SK-N-SH (cell line): ENCODE data around the gene TECPR2. TPM values are rescaled to one million over a fixed set of nuclear protein-coding genes. Genes with fewer than 3 reads are reported as not detected.

ENCODE experiments used
- CTCF ChIA-PET: fragments of 300-600, 350-600 bp; formaldehyde crosslinking; extraction: SDS; loops from one replicate; lab custom pipeline; 2021; lab: Yijun Ruan, JAX
- POLR2A ChIA-PET: fragments of 350-600 bp; sonication (Branson Sonifier 250); formaldehyde crosslinking; extraction: SDS; loops from one replicate; lab custom pipeline; 2020; ENCODE audit warnings: antibody characterized with exemption, inconsistent platforms; lab: Yijun Ruan, JAX
- DNase-seq: peaks from one replicate; pipeline ENCODE4 v3.0.0; 2012
- H2AFZ ChIP-seq: fragments of 200-600 bp; sonication (generic); 2 replicates; pipeline ENCODE4 v1.8.1; 2016; ENCODE audit warnings: antibody characterized with exemption, mild to moderate bottlenecking, low read depth
- H3F3A ChIP-seq: fragments of 200-600 bp; sonication (generic); replicated peaks from 2 replicates; pipeline ENCODE3; 2016; ENCODE audit warnings: antibody characterized with exemption, mild to moderate bottlenecking; ENCODE audit not compliant: insufficient read depth
- H3K27ac ChIP-seq, 2 experiments: fragments of 200-500 bp in 1 of 2; fragments of 200-600 bp in 1 of 2; sonication (Bioruptor generic) in 1 of 2; sonication (generic), shearing (Covaris generic) in 1 of 2; 2 replicates each; pipeline versions ENCODE4 v1.5.1 to v1.6.1; 2014 to 2016; ENCODE audit warnings: low read depth in 2 of 2, inconsistent platforms in 1 of 2, low read length in 1 of 2, mild to moderate bottlenecking in 1 of 2, mixed read lengths in 1 of 2
- H3K27me3 ChIP-seq: fragments of 200-600 bp; sonication (generic), shearing (Covaris generic); 2 replicates; pipeline ENCODE4 v1.6.1; 2016; ENCODE audit warnings: mixed run types; ENCODE audit not compliant: insufficient read depth
- H3K36me3 ChIP-seq, 2 experiments: fragments of 200-500 bp in 1 of 2; fragments of 200-600 bp in 1 of 2; sonication (Bioruptor generic) in 1 of 2; sonication (generic) in 1 of 2; replicated peaks in 1 of 2; 2 replicates each; pipeline versions ENCODE3 to v1.5.1; 2014 to 2016; ENCODE audit warnings: low read length in 1 of 2, mild to moderate bottlenecking in 1 of 2; ENCODE audit not compliant: insufficient read depth in 2 of 2, control insufficient read depth in 1 of 2
- H3K4me1 ChIP-seq, 2 experiments: fragments of 200-500 bp in 1 of 2; fragments of 200-600 bp in 1 of 2; sonication (Bioruptor generic) in 1 of 2; sonication (generic), shearing (Covaris generic) in 1 of 2; 2 replicates each; pipeline versions ENCODE4 v1.5.1 to v1.6.1; 2014 to 2016; ENCODE audit warnings: low read depth in 1 of 2, low read length in 1 of 2, mixed run types in 1 of 2; ENCODE audit not compliant: insufficient read depth in 2 of 2, control insufficient read depth in 1 of 2
- H3K4me2 ChIP-seq: fragments of 200-600 bp; sonication (generic), shearing (Covaris generic); 2 replicates; pipeline ENCODE4 v1.6.1; 2017; ENCODE audit warnings: mixed run types
- H3K4me3 ChIP-seq, 2 experiments: fragments of 200-500 bp in 1 of 2; fragments of 200-600 bp in 1 of 2; sonication (Bioruptor generic) in 1 of 2; sonication (generic), shearing (Covaris generic) in 1 of 2; 2 replicates each; pipeline versions ENCODE4 v1.5.1 to v1.8.1; 2014 to 2016; ENCODE audit warnings: low read depth in 2 of 2, inconsistent platforms in 1 of 2, low read length in 1 of 2, mild to moderate bottlenecking in 1 of 2, mixed read lengths in 1 of 2, moderate library complexity in 1 of 2
- H3K79me2 ChIP-seq: fragments of 200-600 bp; sonication (generic); 2 replicates; pipeline ENCODE4 v1.8.1; 2017; ENCODE audit warnings: mild to moderate bottlenecking; ENCODE audit not compliant: insufficient read depth
- H3K9ac ChIP-seq: fragments of 200-600 bp; sonication (generic); 2 replicates; pipeline ENCODE4 v1.6.1; 2017; ENCODE audit warnings: mixed run types
- H3K9me2 ChIP-seq: fragments of 200-600 bp; sonication (generic); 2 replicates; pipeline ENCODE4 v1.6.1; 2017; ENCODE audit warnings: mixed run types
- H3K9me3 ChIP-seq: fragments of 200-600 bp; sonication (generic); 2 replicates; pipeline ENCODE4 v1.6.1; 2017; ENCODE audit warnings: mixed run types, mild to moderate bottlenecking, moderate library complexity
- H4K20me1 ChIP-seq: fragments of 200-600 bp; sonication (generic); 2 replicates; pipeline ENCODE4 v1.6.1; 2017; ENCODE audit warnings: mild to moderate bottlenecking, mixed run types; ENCODE audit not compliant: insufficient read depth
- CHD2 ChIP-seq: fragments of 150-350 bp; IDR thresholded peaks from 2 replicates; pipeline ENCODE4 v1.6.1; 2018; ENCODE audit warnings: low read length; ENCODE audit not compliant: partially characterized antibody
- EZH2phosphoT487 ChIP-seq: fragments of 200-600 bp; sonication (generic); IDR thresholded peaks from 2 replicates; pipeline ENCODE4 v1.6.1; 2017; ENCODE audit warnings: low read depth, mixed run types, mild to moderate bottlenecking, antibody characterized with exemption, moderate library complexity, borderline replicate concordance
- FOXJ3 ChIP-seq: sonication (generic); formaldehyde crosslinking; IDR thresholded peaks from 2 replicates; pipeline ENCODE4 v1.5.1; 2020; ENCODE audit warnings: mild to moderate bottlenecking, missing genetic modification reagents
- FOXM1 ChIP-seq: IDR thresholded peaks from 2 replicates; pipeline ENCODE4 v1.4.0; 2012; ENCODE audit warnings: low read depth, mild to moderate bottlenecking
- NFIC ChIP-seq: IDR thresholded peaks from 2 replicates; pipeline ENCODE4 v1.4.0; 2012; ENCODE audit warnings: borderline replicate concordance
- RAD21 ChIP-seq: IDR thresholded peaks from 2 replicates; pipeline ENCODE4 v1.6.1; 2012; ENCODE audit warnings: mild to moderate bottlenecking, low read length
- RCOR1 ChIP-seq: fragments of 150-350 bp; IDR thresholded peaks from 2 replicates; pipeline ENCODE4 v1.6.1; 2017; ENCODE audit warnings: antibody characterized with exemption, low read length
- RFX5 ChIP-seq: IDR thresholded peaks from 2 replicates; pipeline ENCODE4 v1.6.1; 2012; ENCODE audit warnings: mild to moderate bottlenecking, improper control_type of control experiment, low read length
- SIN3A ChIP-seq: IDR thresholded peaks from 2 replicates; pipeline ENCODE4 v1.6.1; 2012; ENCODE audit warnings: low read depth, mild to moderate bottlenecking, low read length, moderate library complexity, borderline replicate concordance
- TCF12 ChIP-seq: IDR thresholded peaks from 2 replicates; pipeline ENCODE4 v1.4.0; 2012
- TEAD4 ChIP-seq: IDR thresholded peaks from 2 replicates; pipeline ENCODE4 v1.4.0; 2012; ENCODE audit warnings: mild to moderate bottlenecking, borderline replicate concordance; ENCODE audit not compliant: insufficient read depth
- WGBS: methylation state at CpG from one replicate; pipeline ENCODE4 v1.1.6; 2017; ENCODE audit warnings: low lambda C conversion rate; 5-methylcytosine and 5-hydroxymethylcytosine counted together
- polyA plus RNA-seq, 3 experiments: library from polyadenylated mRNA; depleted of rRNA; stranded (reverse); fragments of >200 nt; gene quantifications; 2 replicates each; pipeline ENCODE4 v1.2.3, GENCODE V29; 2012
- TF ChIP-seq, protein P1 (sequence below): IDR thresholded peaks from 2 replicates; pipeline ENCODE4 v1.4.0; 2012; ENCODE audit warnings: low read depth
- TF ChIP-seq, protein P2 (sequence below): IDR thresholded peaks from 2 replicates; pipeline ENCODE4 v1.4.0; 2012; ENCODE audit warnings: low read depth, borderline replicate concordance
- TF ChIP-seq, protein P3 (sequence below): IDR thresholded peaks from 2 replicates; pipeline ENCODE4 v1.4.0; 2012; ENCODE audit warnings: low read depth, borderline replicate concordance

Gene TECPR2
- polyA plus RNA-seq, 1 of the 3 experiments (the other 2 are of a cell fraction), result 6.9 TPM

DNA sequence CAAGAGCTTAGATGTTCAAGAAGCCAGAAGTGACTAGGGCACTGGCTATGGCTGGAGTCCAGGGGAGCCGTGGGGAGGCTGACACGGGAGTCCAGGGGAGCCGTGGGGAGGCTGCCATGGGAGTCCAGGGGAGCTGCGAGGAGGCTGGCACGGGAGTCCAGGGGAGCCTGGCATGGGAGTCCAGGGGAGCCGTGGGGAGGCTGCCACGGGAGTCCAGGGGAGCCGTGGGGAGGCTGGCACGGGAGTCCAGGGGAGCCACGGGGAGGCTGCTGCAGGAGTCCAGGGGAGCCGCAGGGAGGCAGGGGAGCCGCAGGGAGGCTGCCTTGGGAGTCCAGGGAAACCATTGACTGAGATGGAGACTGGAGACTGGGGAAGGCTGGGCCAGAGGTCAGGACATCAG lies 54.9 kb downstream of the TECPR2 start:
- WGBS, result 96% methylated on average over 11 of the region's 12 CpGs
- Histone ChIP-seq H3K27me3 (no peaks in the 10 kb centered on the region), H3K9ac (no peak overlapping the region), H2AFZ (no peak overlapping the region), H3K9me2 (no peaks in the 10 kb centered on the region), H3F3A (no peaks in the 10 kb centered on the region), H4K20me1 (no peaks in the 10 kb centered on the region), H3K36me3 (peaks cover 6 to 9% of the 10 kb centered on the region in 2 experiments), H3K4me3 (no peak overlapping the region), H3K79me2 (no peaks in the 10 kb centered on the region), H3K9me3 (no peaks in the 10 kb centered on the region), H3K27ac (no peak overlapping the region), H3K4me1 (no peaks in the 10 kb centered on the region; a peak in 1 of 4 replicates), H3K4me2 (no peak overlapping the region)
- CTCF ChIA-PET, result interaction anchor here (0.6 to 0.8 kb wide), 2 partner anchors 21 to 177 kb away, joined by 3 to 4 read pairs; no protein-coding TSS in a partner anchor
- DNase-seq, result no peak
- POLR2A ChIA-PET, result no interaction called here
- no peak for TF ChIP-seq FOXJ3 (CRISPR knock-in tag)
- no peak for TF ChIP-seq EZH2phosphoT487
- TF ChIP-seq CHD2, result no peak
- no peak for TF ChIP-seq TCF12
- TF ChIP-seq, protein P1, sequence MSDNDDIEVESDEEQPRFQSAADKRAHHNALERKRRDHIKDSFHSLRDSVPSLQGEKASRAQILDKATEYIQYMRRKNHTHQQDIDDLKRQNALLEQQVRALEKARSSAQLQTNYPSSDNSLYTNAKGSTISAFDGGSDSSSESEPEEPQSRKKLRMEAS, result no peak
- TF ChIP-seq NFIC, result no peak
- no peak for TF ChIP-seq RAD21
- TF ChIP-seq, protein P2, sequence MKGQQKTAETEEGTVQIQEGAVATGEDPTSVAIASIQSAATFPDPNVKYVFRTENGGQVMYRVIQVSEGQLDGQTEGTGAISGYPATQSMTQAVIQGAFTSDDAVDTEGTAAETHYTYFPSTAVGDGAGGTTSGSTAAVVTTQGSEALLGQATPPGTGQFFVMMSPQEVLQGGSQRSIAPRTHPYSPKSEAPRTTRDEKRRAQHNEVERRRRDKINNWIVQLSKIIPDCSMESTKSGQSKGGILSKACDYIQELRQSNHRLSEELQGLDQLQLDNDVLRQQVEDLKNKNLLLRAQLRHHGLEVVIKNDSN, result no peak
- no peak for TF ChIP-seq RFX5
- no peak for TF ChIP-seq SIN3A
- TF ChIP-seq FOXM1, result no peak
- no peak for TF ChIP-seq RCOR1

DNA sequence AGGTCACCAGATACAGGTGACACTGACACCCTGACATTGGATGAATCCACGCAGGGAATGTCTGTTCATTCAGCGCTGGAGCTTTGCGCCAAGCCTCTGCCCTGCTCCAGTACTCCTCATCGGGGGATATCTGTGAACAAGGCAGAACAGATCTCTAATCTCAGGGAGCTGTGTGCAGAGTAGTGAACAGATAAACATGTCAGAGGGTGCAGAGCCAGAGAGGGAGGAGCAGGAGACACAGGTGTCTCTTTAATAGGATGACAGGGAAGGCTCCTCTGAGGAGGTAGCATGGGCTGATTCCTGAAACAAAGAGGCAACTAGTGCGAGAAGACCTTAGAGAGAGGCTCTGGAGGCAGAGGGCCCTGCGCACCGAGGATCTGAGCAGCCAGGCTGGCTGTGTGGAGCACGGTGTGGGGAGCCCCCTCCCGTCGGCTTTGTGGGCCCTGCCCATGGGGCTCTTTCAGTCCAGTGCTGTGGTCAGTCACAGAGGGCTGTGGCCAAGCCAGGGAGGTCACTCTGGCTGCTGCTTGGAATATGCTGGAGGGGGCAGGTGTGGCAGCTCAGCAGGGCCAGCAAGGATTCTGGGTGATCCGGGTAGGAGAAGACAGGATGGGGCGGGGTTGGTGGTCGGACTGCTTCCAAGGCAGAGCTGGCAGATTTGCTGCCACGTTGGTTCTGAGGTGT lies 55.6 kb downstream of the TECPR2 start:
- DNase-seq, result no peak
- no peak overlapping the region for H3K27ac ChIP-seq
- no peaks in the 10 kb centered on the region for H4K20me1 ChIP-seq
- H3K27me3 ChIP-seq, result no peaks in the 10 kb centered on the region
- H3K9me2 ChIP-seq, result no peaks in the 10 kb centered on the region
- 91% methylated on average over 11 of the region's 14 CpGs for WGBS
- no peaks in the 10 kb centered on the region for H3F3A ChIP-seq
- CTCF ChIA-PET, result interaction anchor here (0.6 to 1.1 kb wide), 3 partner anchors 20 to 106 kb away, joined by 3 to 7 read pairs (median 4); no protein-coding TSS in a partner anchor
- H3K4me2 ChIP-seq, result no peak overlapping the region
- H3K4me3 ChIP-seq, result no peak overlapping the region
- no peaks in the 10 kb centered on the region; a peak in 1 of 4 replicates for H3K4me1 ChIP-seq
- no peak overlapping the region for H3K9ac ChIP-seq
- H3K9me3 ChIP-seq, result no peaks in the 10 kb centered on the region
- no peak for TF ChIP-seq TEAD4
- TF ChIP-seq, protein P3, sequence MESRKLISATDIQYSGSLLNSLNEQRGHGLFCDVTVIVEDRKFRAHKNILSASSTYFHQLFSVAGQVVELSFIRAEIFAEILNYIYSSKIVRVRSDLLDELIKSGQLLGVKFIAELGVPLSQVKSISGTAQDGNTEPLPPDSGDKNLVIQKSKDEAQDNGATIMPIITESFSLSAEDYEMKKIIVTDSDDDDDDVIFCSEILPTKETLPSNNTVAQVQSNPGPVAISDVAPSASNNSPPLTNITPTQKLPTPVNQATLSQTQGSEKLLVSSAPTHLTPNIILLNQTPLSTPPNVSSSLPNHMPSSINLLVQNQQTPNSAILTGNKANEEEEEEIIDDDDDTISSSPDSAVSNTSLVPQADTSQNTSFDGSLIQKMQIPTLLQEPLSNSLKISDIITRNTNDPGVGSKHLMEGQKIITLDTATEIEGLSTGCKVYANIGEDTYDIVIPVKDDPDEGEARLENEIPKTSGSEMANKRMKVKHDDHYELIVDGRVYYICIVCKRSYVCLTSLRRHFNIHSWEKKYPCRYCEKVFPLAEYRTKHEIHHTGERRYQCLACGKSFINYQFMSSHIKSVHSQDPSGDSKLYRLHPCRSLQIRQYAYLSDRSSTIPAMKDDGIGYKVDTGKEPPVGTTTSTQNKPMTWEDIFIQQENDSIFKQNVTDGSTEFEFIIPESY, result no peak
- TF ChIP-seq, all 33 proteins: peak for 0
- Histone ChIP-seq H3K36me3 (peaks cover 6 to 9% of the 10 kb centered on the region in 2 experiments), H2AFZ (no peak overlapping the region), H3K79me2 (no peaks in the 10 kb centered on the region)
- POLR2A ChIA-PET, result no interaction called here
